GM12878 (cell line): ENCODE measurements around the gene FAM98C. TPM values are rescaled to one million over a fixed set of nuclear protein-coding genes. Genes with fewer than 3 reads are reported as not detected.
"Not testable (repeated sequence)": the region's sequence is repeated elsewhere in the genome, so short reads cannot be mapped to it uniquely, and the experiment has no call there.

Experiments
- ATAC-seq: fragments of 200-7000 bp; cut with Tn5 transposase; 3 replicates; pipeline ENCODE4 v1.9.1; 2020; ENCODE audit warnings: mild to moderate bottlenecking, moderate library complexity
- BruUV-seq: library from RNA; stranded (reverse); fragments of 400-500 nt; replicated peaks from 2 replicates; lab custom pipeline; 2021; lab: Mats Ljungman, UMichigan
- CTCF ChIA-PET: fragments of 300-600 bp; sonication (Branson Sonifier 250); formaldehyde crosslinking; extraction: SDS; loops from one replicate; lab custom pipeline; 2021; ENCODE audit warnings: inconsistent platforms; lab: Yijun Ruan, JAX
- POLR2A ChIA-PET: fragments of 350-600 bp; formaldehyde crosslinking; extraction: SDS; loops from one replicate; lab custom pipeline; 2021; ENCODE audit warnings: inconsistent platforms; lab: Charles Lee
- RAD21 ChIA-PET: fragments of 300-600 bp; sonication (Branson Sonifier 250); formaldehyde crosslinking; loops from one replicate; lab custom pipeline; 2023; ENCODE audit warnings: antibody characterized with exemption; ENCODE audit not compliant: unreplicated experiment; lab: Charles Lee
- SMC1A ChIA-PET: fragments of 300-600 bp; sonication (Branson Sonifier 250); formaldehyde crosslinking; loops from one replicate; lab custom pipeline; 2023; ENCODE audit not compliant: unreplicated experiment, uncharacterized antibody; lab: Charles Lee
- DNase-seq: peaks from one replicate; pipeline ENCODE4 v3.0.0-alpha.2; 2011; ENCODE audit warnings: low read depth, low spot score
- FAIRE-seq: peaks from 3 replicates; lab custom pipeline; 2011; peaks lifted over from hg19 to GRCh38; lab: Jason Lieb, UNC
- H2AFZ ChIP-seq: 2 replicates; pipeline ENCODE4 v1.6.0; 2011; ENCODE audit warnings: low read depth, low read length, control low read depth; ENCODE audit not compliant: control insufficient read depth
- H3K27ac ChIP-seq: 2 replicates; pipeline ENCODE4 v1.5.1; 2011; ENCODE audit warnings: control low read depth; ENCODE audit not compliant: control insufficient read depth, insufficient read depth
- H3K27me3 ChIP-seq, 2 experiments: replicated peaks in 1 of 2; 2 replicates each; pipeline versions ENCODE4 v1.6.0 to v1.6.1; 2011; ENCODE audit warnings: low read length in 1 of 2; ENCODE audit not compliant: control insufficient read depth in 2 of 2, insufficient read depth in 2 of 2
- H3K36me3 ChIP-seq, 2 experiments: 2 replicates each; pipeline ENCODE4 v1.5.1; 2011; ENCODE audit warnings: low read length in 1 of 2; ENCODE audit not compliant: control insufficient read depth in 2 of 2, insufficient read depth in 2 of 2
- H3K4me1 ChIP-seq: 2 replicates; pipeline ENCODE4 v1.6.1; 2011; ENCODE audit warnings: mild to moderate bottlenecking, low read length, moderate library complexity, mixed read lengths; ENCODE audit not compliant: control insufficient read depth, insufficient read depth
- H3K4me2 ChIP-seq: 2 replicates; pipeline ENCODE4 v1.6.0; 2011; ENCODE audit warnings: control low read depth; ENCODE audit not compliant: control insufficient read depth, insufficient read depth
- H3K4me3 ChIP-seq: fragments of 200-600 bp; sonication (generic); 2 replicates; pipeline ENCODE4 v1.5.1; 2016
- H3K79me2 ChIP-seq: 2 replicates; pipeline ENCODE4 v1.6.0; 2011; ENCODE audit warnings: low read length; ENCODE audit not compliant: control insufficient read depth, insufficient read depth
- H3K9ac ChIP-seq: 2 replicates; pipeline ENCODE4 v1.8.0; 2011; ENCODE audit warnings: low read length, control low read depth, mixed read lengths; ENCODE audit not compliant: control insufficient read depth, insufficient read depth
- H3K9me3 ChIP-seq: replicated peaks from 3 replicates; pipeline ENCODE4 v1.5.1; 2011; ENCODE audit warnings: mild to moderate bottlenecking, low read length; ENCODE audit not compliant: control insufficient read depth, insufficient read depth
- H4K20me1 ChIP-seq: 2 replicates; pipeline ENCODE4 v1.6.0; 2011; ENCODE audit not compliant: control insufficient read depth, insufficient read depth
- EGR1 ChIP-seq, 2 experiments: IDR thresholded peaks; 1 replicate in 1 of 2; 2 replicates in 1 of 2; pipeline ENCODE4 v1.6.1; 2011 to 2012; ENCODE audit warnings: low read depth in 2 of 2, low read length in 2 of 2, borderline replicate concordance in 1 of 2, mild to moderate bottlenecking in 1 of 2, moderate library complexity in 1 of 2
- TAF1 ChIP-seq: IDR thresholded peaks from 2 replicates; pipeline ENCODE4 v1.6.1; 2011; ENCODE audit warnings: mild to moderate bottlenecking, low read depth, low read length, borderline replicate concordance
- WGBS: methylation state at CpG from one replicate; pipeline ENCODE4 v1.1.6; 2016; ENCODE audit warnings: low lambda C conversion rate; ENCODE audit not compliant: insufficient replicate concordance, insufficient coverage; ENCODE audit errors: missing lambda C conversion rate; 5-methylcytosine and 5-hydroxymethylcytosine counted together
- in situ Hi-C: fragments of 300-500 bp; cut with MboI; formaldehyde crosslinking; loops from 9 replicates; pipeline ENCODE4 v1.14.3; 2018; ENCODE audit warnings: mixed read lengths
- intact Hi-C: fragments of 100-400 bp; cut with micrococcal nuclease; formaldehyde crosslinking; loops from one replicate; pipeline ENCODE4 v1.14.2; 2022; ENCODE audit not compliant: unreplicated experiment
- polyA plus RNA-seq, 11 experiments: library from polyadenylated mRNA; depleted of rRNA in 4 of 11; unstranded in 6 of 11; stranded (reverse) in 5 of 11; fragments of >200 nt; fragmentation: Nextera tagmentation in 4 of 11; fragmentation: Illumina TruSeq in 1 of 11; extraction: Ambion mirVana in 4 of 11; extraction: Trizol in 1 of 11; gene quantifications; 1 replicate in 1 of 11; 2 replicates in 10 of 11; pipeline versions ENCODE4 v1.2.1 to v1.2.3, GENCODE V29; 2011 to 2016; ENCODE audit warnings: inconsistent platforms in 2 of 11, missing spikeins in 2 of 11, low read depth in 1 of 11
- total RNA-seq, 4 experiments: library from RNA; depleted of rRNA in 3 of 4; stranded (reverse); fragments of >200 nt in 3 of 4; fragmentation: Illumina TruSeq in 1 of 4; extraction: Trizol in 1 of 4; gene quantifications; 2 replicates each; pipeline versions ENCODE4 v1.2.1 to v1.2.3, GENCODE V29; 2013 to 2021

The FAM98C gene
- total and polyA plus RNA-seq, 10 of the 15 experiments (the other 5 are each of a cell fraction or from before 2014, with no cell fraction given) = 1.4 to 17.2 (median 9.5) TPM

- H3K4me1 ChIP-seq = no peaks in the 10 kb centered on the region; the same call in 1 of the 2 replicates
- WGBS = 4% methylated on average over 65 of the region's 68 CpGs
- peaks cover 0 to 2% of the 10 kb centered on the region in 2 experiments; a peak in 3 of 4 replicates for H3K27me3 ChIP-seq
- no peaks in the 10 kb centered on the region for H3K9me3 ChIP-seq
- no TSS peak for BruUV-seq
- peak; percentile 63 for ATAC-seq
- SMC1A ChIA-PET = no interaction called here
- FAIRE-seq = no peak
- H3K9ac ChIP-seq = no peak overlapping the region; the same call in 1 of the 2 replicates
- peak overlapping the region; percentile 95 for H3K4me2 ChIP-seq
- H3K27ac ChIP-seq = no peak overlapping the region
- RAD21 ChIA-PET = no interaction called here
- CTCF ChIA-PET = no interaction called here
- intact Hi-C loops = no loop called here
- H3K36me3 ChIP-seq = no peaks in the 10 kb centered on the region
- peak overlapping the region; percentile 77 for H2AFZ ChIP-seq
- in situ Hi-C loops = no loop called here
- TF ChIP-seq TAF1 = no peak
- 0 out of 3 replicates have a peak, but pooled peaks of 1 of the 2 experiments have one; percentile 16 for TF ChIP-seq EGR1 (IDR thresholded peaks at IDR 0.05; ENCODE audit: borderline replicate concordance in 1 of 2, low read depth in 2 of 2, low read length in 2 of 2)
- no peaks in the 10 kb centered on the region for H3K79me2 ChIP-seq
- POLR2A ChIA-PET = no interaction called here
- H3K4me3 ChIP-seq = peak overlapping the region; percentile 71; the same call in 1 of the 2 replicates
- no peak for DNase-seq
- H4K20me1 ChIP-seq = no peaks in the 10 kb centered on the region
These were observed 40.6 kb upstream of the FAM98C start for GRCh38 chr19:38362076-38362945.

- H2AFZ ChIP-seq, POLR2A ChIA-PET, CTCF ChIA-PET, H3K9ac ChIP-seq, intact Hi-C loops, H3K79me2 ChIP-seq, H3K4me3 ChIP-seq, H3K27me3 ChIP-seq, FAIRE-seq, in situ Hi-C loops, ATAC-seq, H3K27ac ChIP-seq, H3K36me3 ChIP-seq, DNase-seq, SMC1A ChIA-PET, H3K4me1 ChIP-seq, BruUV-seq, H3K9me3 ChIP-seq, RAD21 ChIA-PET, H4K20me1 ChIP-seq: not testable (repeated sequence)
- 0 out of 2 replicates have a peak overlapping the region, but pooled peaks have one; percentile 7 for H3K4me2 ChIP-seq
- 60% methylated on average over 13 of the region's 16 CpGs for WGBS
These were observed 39.8 kb upstream of the FAM98C start for GRCh38 chr19:38362946-38363688.
